HG02884 (cell line): ENCODE data around the gene MED1.

Experiments used
- ATAC-seq: cut with Tn5 transposase; IDR thresholded peaks from one replicate; pipeline ENCODE4 v1.9.1; 2021; ENCODE audit warnings: mild to moderate bottlenecking, moderate library complexity; ENCODE audit not compliant: unreplicated experiment

MED1 gene

DNA sequence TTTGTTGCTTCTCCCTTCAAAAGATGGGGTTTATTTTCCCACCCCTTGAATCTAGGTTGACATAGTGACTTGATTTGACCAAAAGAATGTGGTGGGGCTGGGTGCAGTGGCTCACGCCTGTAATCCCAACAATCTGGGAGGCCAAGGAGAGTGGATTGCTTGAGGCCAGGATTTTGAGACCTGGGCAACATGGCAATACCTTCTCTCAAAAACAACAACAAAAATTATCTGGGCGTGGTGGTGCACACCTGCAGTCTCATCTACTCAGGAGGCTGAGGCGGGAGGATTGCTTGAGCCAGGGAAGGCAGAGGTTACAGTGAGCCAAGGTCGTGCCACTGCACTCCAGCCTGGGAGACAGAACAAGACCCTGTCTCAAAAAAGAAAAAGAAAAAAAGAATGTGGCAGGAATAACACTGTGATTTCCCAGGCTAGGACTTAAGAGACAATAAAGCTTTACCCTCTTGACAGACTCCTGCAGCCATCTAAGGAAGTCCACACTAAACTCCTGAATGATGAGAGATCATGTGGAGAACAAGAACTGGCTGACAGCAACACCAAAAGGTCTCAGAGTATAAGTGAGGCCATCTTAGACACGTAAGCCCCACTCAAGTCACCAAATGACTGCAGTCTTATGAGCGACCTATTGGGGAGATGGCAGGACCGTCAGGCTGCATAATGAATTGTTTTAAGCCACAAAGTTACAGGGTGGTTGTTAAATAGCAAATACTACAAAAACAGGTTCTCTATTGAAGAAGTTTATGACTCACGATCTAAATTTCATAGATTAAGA, 86.6 kb downstream of the MED1 start:
- ATAC-seq: no peak

GRCh38 chr17:39361064-39361463, 90.0 kb downstream of the MED1 start:
- no peak for ATAC-seq

DNA sequence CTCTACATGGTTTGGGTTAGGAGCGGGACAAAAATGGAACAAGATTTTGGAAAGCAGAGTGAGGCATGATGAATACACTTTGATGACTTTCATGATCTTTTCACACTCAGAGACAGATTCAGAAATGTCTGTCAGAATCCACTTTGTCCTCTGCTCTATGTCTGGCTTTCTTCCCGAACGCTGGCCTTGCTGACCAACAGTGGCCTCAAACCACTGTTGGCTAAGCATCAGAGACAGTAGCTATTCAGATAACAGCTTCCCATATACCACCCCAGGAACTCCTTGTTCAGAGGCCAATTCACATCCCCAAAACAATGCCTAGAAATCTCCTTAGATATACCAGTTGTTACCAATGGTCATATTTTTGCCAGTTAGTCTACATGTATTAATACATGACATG, 90.5 kb downstream of the MED1 start:
- no peak for ATAC-seq

GRCh38 chr17:39359994-39360393, 91.1 kb downstream of the MED1 start:
- no peak for ATAC-seq

DNA sequence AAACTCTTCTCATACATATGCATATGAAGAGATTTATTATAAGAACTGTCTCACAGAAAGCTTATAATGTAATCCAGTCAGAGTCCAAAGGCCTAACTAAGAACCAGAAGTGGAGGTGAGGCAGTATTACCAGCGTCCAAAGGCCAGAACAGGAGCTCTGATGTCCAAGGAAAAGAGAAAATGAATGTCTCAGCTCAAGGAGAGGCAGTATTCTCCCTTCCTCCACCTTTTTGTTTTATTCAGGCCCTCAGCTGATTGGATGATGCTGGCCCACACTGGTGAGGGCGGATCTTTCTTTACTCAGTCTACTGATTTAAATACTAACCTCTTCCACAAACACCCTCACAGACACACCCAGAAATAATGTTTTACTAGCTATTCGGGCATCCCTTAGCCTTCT, 93.1 kb downstream of the MED1 start:
- no peak for ATAC-seq

DNA sequence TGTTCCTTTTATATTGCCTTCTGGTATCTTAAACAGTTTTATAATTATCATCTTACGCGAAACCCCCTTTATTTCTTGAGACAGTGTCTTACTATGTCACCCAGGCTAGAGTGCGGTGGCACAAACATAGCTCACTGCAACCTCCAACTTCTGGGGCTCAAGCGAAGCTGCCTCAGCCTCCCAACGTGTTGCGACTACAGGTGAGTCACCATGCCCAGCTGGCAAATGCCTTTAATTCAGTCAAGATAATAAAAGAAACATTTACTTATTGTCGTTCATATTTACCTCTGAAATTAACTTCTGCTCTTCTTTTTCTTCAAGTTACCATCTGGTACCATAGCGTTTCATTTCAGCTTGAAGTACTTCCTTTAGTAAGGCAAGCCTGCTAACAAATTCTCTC, 93.6 kb downstream of the MED1 start:
- no peak for ATAC-seq
